ENCODE data around the gene MYRIP. TPM values are rescaled to one million over a fixed set of nuclear protein-coding genes. Genes with fewer than 3 reads are reported as not detected.

Gene MYRIP
- total RNA-seq, 3 donors from 2014 or later = 2.3 to 4.8 (median 2.6) TPM

DNA sequence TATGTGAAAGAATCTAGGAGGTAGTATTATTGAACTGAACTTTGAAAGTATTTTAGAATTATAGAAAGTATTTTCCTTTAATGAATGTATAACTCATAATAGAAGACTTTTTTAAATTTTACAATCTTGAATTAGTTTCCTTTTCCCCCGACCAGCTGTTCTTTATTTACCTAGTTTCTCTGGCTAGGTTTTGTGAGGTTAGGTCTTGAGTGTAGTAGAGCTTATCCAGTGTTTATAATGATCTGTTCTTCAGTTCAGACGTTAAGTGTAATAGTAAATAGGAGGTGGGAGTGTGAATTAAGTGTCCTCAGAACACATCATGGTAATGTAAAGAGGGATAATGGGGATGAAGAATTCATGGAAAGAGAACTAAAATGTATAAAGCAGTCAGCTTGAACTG lies 93.8 kb downstream of the MYRIP start:
- DNase-seq (ENCODE audit: low spot score in 2 of 2) = no peak
- H3K27ac ChIP-seq = no peak overlapping the region
- no peaks in the 10 kb centered on the region for H3K36me3 ChIP-seq
- no peaks in the 10 kb centered on the region for H3K9me3 ChIP-seq
- intact Hi-C loops (cut with DNase I; ENCODE audit: low total_unique reads) = loop anchor here (5.0 kb wide), 1 partner anchor 1176 kb away; no protein-coding TSS in a partner anchor
- no peak for TF ChIP-seq POLR2A (IDR thresholded peaks at IDR 0.05)
- no peak for TF ChIP-seq POLR2AphosphoS5 (IDR thresholded peaks at IDR 0.05)
- TF ChIP-seq, protein P1, sequence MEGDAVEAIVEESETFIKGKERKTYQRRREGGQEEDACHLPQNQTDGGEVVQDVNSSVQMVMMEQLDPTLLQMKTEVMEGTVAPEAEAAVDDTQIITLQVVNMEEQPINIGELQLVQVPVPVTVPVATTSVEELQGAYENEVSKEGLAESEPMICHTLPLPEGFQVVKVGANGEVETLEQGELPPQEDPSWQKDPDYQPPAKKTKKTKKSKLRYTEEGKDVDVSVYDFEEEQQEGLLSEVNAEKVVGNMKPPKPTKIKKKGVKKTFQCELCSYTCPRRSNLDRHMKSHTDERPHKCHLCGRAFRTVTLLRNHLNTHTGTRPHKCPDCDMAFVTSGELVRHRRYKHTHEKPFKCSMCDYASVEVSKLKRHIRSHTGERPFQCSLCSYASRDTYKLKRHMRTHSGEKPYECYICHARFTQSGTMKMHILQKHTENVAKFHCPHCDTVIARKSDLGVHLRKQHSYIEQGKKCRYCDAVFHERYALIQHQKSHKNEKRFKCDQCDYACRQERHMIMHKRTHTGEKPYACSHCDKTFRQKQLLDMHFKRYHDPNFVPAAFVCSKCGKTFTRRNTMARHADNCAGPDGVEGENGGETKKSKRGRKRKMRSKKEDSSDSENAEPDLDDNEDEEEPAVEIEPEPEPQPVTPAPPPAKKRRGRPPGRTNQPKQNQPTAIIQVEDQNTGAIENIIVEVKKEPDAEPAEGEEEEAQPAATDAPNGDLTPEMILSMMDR (IDR thresholded peaks at IDR 0.05) = no peak
- H3K4me3 ChIP-seq = no peak overlapping the region
- no peaks in the 10 kb centered on the region for H3K27me3 ChIP-seq
- H3K4me1 ChIP-seq = no peaks in the 10 kb centered on the region

DNA sequence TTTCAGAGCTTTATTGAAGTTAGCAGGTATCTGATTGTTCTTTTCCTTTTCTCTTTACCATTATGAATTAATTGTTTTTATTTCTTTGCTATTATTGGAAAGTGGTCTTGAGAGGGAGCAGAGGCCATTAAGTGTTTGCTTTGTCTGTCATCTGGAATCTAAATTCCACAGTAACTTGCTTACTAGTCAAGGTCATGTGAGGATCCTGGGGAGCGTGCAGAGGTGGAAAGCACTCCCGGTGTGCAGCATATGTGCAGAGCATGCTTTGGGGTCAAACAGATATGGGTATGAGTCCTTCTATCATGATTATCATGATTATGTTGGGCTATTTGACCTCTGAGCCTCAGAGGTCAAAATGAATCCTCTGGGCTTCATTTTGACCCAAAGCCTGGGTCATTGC lies 96.4 kb downstream of the MYRIP start:
- intact Hi-C loops (cut with DNase I; ENCODE audit: low total_unique reads) = no loop called here

DNA sequence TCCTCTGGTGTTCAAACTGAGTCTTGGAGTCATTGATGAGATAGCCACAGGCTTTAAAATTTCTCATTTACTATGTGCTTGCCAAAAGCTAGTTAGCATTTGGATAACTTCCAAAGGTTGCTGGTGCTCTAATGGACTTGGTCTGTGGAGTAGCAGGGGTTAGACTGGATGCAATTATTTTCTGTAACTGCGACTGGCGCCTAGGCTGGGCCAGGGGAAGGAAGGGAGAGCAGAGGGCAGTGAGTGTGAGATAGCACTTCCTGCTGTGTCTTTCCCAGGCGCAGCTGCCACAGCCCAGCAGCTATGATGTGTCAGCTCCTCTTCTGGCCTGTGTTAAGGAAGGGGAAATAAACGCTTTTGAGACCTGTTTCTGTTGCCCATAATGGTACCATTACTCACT lies 98.6 kb downstream of the MYRIP start:
- Histone ChIP-seq H3K4me3 (no peak overlapping the region), H3K27me3 (no peaks in the 10 kb centered on the region), H3K4me1 (no peaks in the 10 kb centered on the region), H3K27ac (no peak overlapping the region), H3K9me3 (no peaks in the 10 kb centered on the region), H3K36me3 (no peaks in the 10 kb centered on the region)
- DNase-seq (ENCODE audit: low spot score in 2 of 2) = no peak
- intact Hi-C loops (cut with DNase I; ENCODE audit: low total_unique reads) = no loop called here
- TF ChIP-seq POLR2A (IDR thresholded peaks at IDR 0.05) (no peak), POLR2AphosphoS5 (IDR thresholded peaks at IDR 0.05) (no peak)
- TF ChIP-seq, protein P1 (IDR thresholded peaks at IDR 0.05) = no peak

More for the DNA sequence above, 96.4 kb downstream of the MYRIP start:
- Histone ChIP-seq H3K27me3 (no peaks in the 10 kb centered on the region), H3K4me1 (no peaks in the 10 kb centered on the region), H3K9me3 (no peaks in the 10 kb centered on the region), H3K36me3 (no peaks in the 10 kb centered on the region), H3K4me3 (no peak overlapping the region), H3K27ac (no peak overlapping the region)
- no peak for DNase-seq (ENCODE audit: low spot score in 2 of 2)
- no peak for TF ChIP-seq POLR2A (IDR thresholded peaks at IDR 0.05)
- no peak for TF ChIP-seq POLR2AphosphoS5 (IDR thresholded peaks at IDR 0.05)
- TF ChIP-seq, protein P1 (IDR thresholded peaks at IDR 0.05) = no peak

DNA sequence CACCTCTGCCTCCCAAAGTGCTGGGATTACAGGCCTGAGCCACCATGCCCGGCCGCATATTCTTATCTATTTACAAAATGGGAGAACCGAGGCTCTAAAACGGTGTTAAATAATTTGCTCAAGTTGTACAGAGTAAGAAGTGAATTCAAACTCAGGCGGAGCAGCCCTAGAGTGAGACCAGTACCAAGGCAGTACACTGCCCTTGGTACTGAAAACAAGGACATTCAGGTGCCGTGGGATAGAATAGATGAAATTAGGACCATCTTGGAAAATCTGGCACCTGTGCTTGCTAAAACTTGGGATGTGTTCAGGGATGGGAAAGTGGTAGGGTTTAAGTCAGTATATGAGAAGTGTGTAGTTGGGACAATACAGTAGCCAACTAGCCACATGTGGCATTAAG lies 100.7 kb downstream of the MYRIP start:
- Histone ChIP-seq H3K9me3 (no peaks in the 10 kb centered on the region), H3K4me3 (no peak overlapping the region), H3K36me3 (no peaks in the 10 kb centered on the region), H3K4me1 (no peaks in the 10 kb centered on the region), H3K27me3 (no peaks in the 10 kb centered on the region), H3K27ac (no peak overlapping the region)
- intact Hi-C loops (cut with DNase I; ENCODE audit: low total_unique reads) = no loop called here
- DNase-seq (ENCODE audit: low spot score in 2 of 2) = no peak
- TF ChIP-seq POLR2A (IDR thresholded peaks at IDR 0.05) = no peak

DNA sequence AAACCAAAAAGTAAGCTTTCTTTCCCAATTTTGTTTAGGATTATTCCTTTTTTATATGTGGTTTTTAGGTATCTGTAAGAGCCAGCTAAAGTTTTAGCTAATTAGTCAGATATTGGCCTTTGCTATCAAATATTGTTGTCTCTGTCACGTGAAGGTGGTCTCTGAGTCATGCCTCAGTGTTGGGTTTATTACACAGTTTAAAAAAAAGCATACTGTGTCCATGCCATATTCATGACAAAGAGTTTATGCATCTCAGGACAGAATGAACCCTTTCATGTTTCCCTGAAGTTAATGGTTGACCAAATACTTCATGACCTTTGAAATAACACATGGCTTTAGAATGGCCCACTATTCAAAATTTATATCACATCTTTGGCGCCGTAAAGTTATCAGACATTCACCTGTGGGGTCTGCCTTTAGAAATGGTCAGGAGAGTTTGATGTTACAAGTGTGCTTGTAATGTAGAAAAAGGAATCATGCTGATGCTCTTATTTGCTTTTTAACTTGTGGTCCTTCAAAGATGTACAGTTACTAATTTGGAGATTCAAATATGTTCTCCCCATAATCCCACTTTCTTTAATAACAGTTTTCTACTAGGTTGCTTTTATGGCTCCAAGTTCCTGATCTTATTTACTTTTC lies 101.5 kb downstream of the MYRIP start:
- intact Hi-C loops (cut with DNase I; ENCODE audit: low total_unique reads) = no loop called here
- H3K4me3 ChIP-seq = no peak overlapping the region
- peak overlapping the region in 1 of 2 donors; percentile 9 for H3K27ac ChIP-seq
- H3K36me3 ChIP-seq = no peaks in the 10 kb centered on the region
- H3K9me3 ChIP-seq = no peaks in the 10 kb centered on the region
- no peak for DNase-seq (ENCODE audit: low spot score in 2 of 2)
- H3K4me1 ChIP-seq = no peaks in the 10 kb centered on the region
- no peaks in the 10 kb centered on the region for H3K27me3 ChIP-seq
- TF ChIP-seq POLR2A (IDR thresholded peaks at IDR 0.05) = no peak
- TF ChIP-seq, protein P1 (IDR thresholded peaks at IDR 0.05) = no peak
- TF ChIP-seq POLR2AphosphoS5 (IDR thresholded peaks at IDR 0.05) = no peak
